HepG2 (cell line): Measurements from ENCODE around the gene UQCRC1. TPM values are rescaled to one million over a fixed set of nuclear protein-coding genes. Genes with fewer than 3 reads are reported as not detected.

ENCODE experiments used
- ATF6 ChIP-seq: sonication (generic); formaldehyde crosslinking; conservative IDR thresholded peaks from 2 replicates; pipeline ENCODE4 v1.4.0; 2020; ENCODE audit warnings: missing genetic modification reagents
- ATRX ChIP-seq: sonication (generic); formaldehyde crosslinking; IDR thresholded peaks from 2 replicates; pipeline ENCODE4 v1.4.0; 2020; ENCODE audit warnings: missing genetic modification reagents, borderline replicate concordance
- CTCF ChIP-seq: sonication (generic); formaldehyde crosslinking; IDR thresholded peaks from 2 replicates; pipeline ENCODE4 v1.5.0; 2020; ENCODE audit warnings: mild to moderate bottlenecking, missing genetic modification reagents, moderate library complexity
- DNMT3B ChIP-seq: conservative IDR thresholded peaks from 2 replicates; pipeline ENCODE4 v1.6.1; 2016; ENCODE audit warnings: missing biosample characterization, control low read depth
- ETS1 ChIP-seq: sonication (generic); formaldehyde crosslinking; IDR thresholded peaks from 2 replicates; pipeline ENCODE4 v1.4.0; 2020; ENCODE audit warnings: missing genetic modification reagents
- GTF2F1 ChIP-seq: fragments of 150-350 bp; IDR thresholded peaks from 2 replicates; pipeline ENCODE4 v1.6.1; 2014; ENCODE audit warnings: low read length
- HOXD1 ChIP-seq: sonication (generic); formaldehyde crosslinking; IDR thresholded peaks from 2 replicates; pipeline ENCODE4 v1.5.0; 2020; ENCODE audit warnings: missing genetic modification reagents
- IRF2 ChIP-seq: IDR thresholded peaks from 2 replicates; pipeline ENCODE4 v1.6.1; 2018; ENCODE audit warnings: missing genetic modification reagents, missing compliant biosample characterization
- KDM3A ChIP-seq: IDR thresholded peaks from 2 replicates; pipeline ENCODE4 v1.6.1; 2018; ENCODE audit warnings: low read depth, missing compliant biosample characterization
- MED8 ChIP-seq: sonication (generic); formaldehyde crosslinking; IDR thresholded peaks from 2 replicates; pipeline ENCODE4 v1.8.1; 2023; ENCODE audit warnings: mild to moderate bottlenecking, missing genetic modification reagents; ENCODE audit not compliant: insufficient replicate concordance
- MYNN ChIP-seq: sonication (generic); formaldehyde crosslinking; IDR thresholded peaks from 2 replicates; pipeline ENCODE4 v1.4.0; 2020; ENCODE audit warnings: mild to moderate bottlenecking, low read depth, missing genetic modification reagents
- POGZ ChIP-seq: sonication (generic); formaldehyde crosslinking; IDR thresholded peaks from 2 replicates; pipeline ENCODE4 v1.4.0; 2020; ENCODE audit warnings: mild to moderate bottlenecking, missing genetic modification reagents
- SAP130 ChIP-seq: IDR thresholded peaks from 2 replicates; pipeline ENCODE4 v1.6.1; 2016; ENCODE audit warnings: low read depth
- SIN3B ChIP-seq: fragments of 150-350 bp; IDR thresholded peaks from 2 replicates; pipeline ENCODE4 v1.6.1; 2014; ENCODE audit warnings: low read length
- TRIM24 ChIP-seq: sonication (generic); formaldehyde crosslinking; IDR thresholded peaks from 2 replicates; pipeline ENCODE4 v1.8.0; 2022; ENCODE audit warnings: mild to moderate bottlenecking, missing genetic modification reagents
- ZBTB38 ChIP-seq: sonication (generic); formaldehyde crosslinking; IDR thresholded peaks from 2 replicates; pipeline ENCODE4 v1.5.1; 2020; ENCODE audit warnings: mild to moderate bottlenecking, missing genetic modification reagents
- ZFP37 ChIP-seq: sonication (generic); formaldehyde crosslinking; IDR thresholded peaks from 2 replicates; pipeline ENCODE4 v1.4.0; 2020; ENCODE audit warnings: missing genetic modification reagents, borderline replicate concordance
- ZNF10 ChIP-seq: sonication (generic); formaldehyde crosslinking; IDR thresholded peaks from 2 replicates; pipeline ENCODE4 v1.4.0; 2020; ENCODE audit warnings: mild to moderate bottlenecking, low read depth, missing genetic modification reagents, borderline replicate concordance
- ZNF296 ChIP-seq: sonication (generic); formaldehyde crosslinking; conservative IDR thresholded peaks from 2 replicates; pipeline ENCODE4 v1.5.0; 2020; ENCODE audit warnings: mild to moderate bottlenecking, missing genetic modification reagents
- ZNF431 ChIP-seq: sonication (generic); formaldehyde crosslinking; IDR thresholded peaks from 2 replicates; pipeline ENCODE4 v1.9.0; 2022; ENCODE audit warnings: missing genetic modification reagents, low read depth, mild to moderate bottlenecking, borderline replicate concordance
- ZNF496 ChIP-seq: sonication (generic); formaldehyde crosslinking; IDR thresholded peaks from 2 replicates; pipeline ENCODE4 v1.8.1; 2023; ENCODE audit warnings: mild to moderate bottlenecking, moderate library complexity, missing genetic modification reagents; ENCODE audit not compliant: insufficient replicate concordance
- ZNF550 ChIP-seq: sonication (generic); formaldehyde crosslinking; IDR thresholded peaks from 2 replicates; pipeline ENCODE4 v1.4.0; 2020; ENCODE audit warnings: mild to moderate bottlenecking, missing genetic modification reagents, borderline replicate concordance
- ZNF570 ChIP-seq: sonication (generic); formaldehyde crosslinking; IDR thresholded peaks from 2 replicates; pipeline ENCODE4 v1.4.0; 2020; ENCODE audit warnings: mild to moderate bottlenecking, missing genetic modification reagents, borderline replicate concordance
- ZNF572 ChIP-seq: sonication (generic); formaldehyde crosslinking; IDR thresholded peaks from 2 replicates; pipeline ENCODE4 v1.5.1; 2020; ENCODE audit warnings: mild to moderate bottlenecking, missing genetic modification reagents
- ZNF772 ChIP-seq: sonication (generic); formaldehyde crosslinking; IDR thresholded peaks from 2 replicates; pipeline ENCODE4 v1.5.0; 2020; ENCODE audit warnings: mild to moderate bottlenecking, missing genetic modification reagents
- ZNF790 ChIP-seq: sonication (generic); formaldehyde crosslinking; IDR thresholded peaks from 2 replicates; pipeline ENCODE4 v1.8.0; 2022; ENCODE audit warnings: missing genetic modification reagents, mild to moderate bottlenecking, borderline replicate concordance
- polyA plus RNA-seq, 8 experiments: library from polyadenylated mRNA; depleted of rRNA in 3 of 8; stranded (reverse) in 7 of 8; unstranded in 1 of 8; fragments of >200 nt; fragmentation: Illumina TruSeq in 4 of 8; extraction: Trizol in 4 of 8; gene quantifications; 2 replicates each; pipeline versions ENCODE4 v1.2.1 to v1.2.3, GENCODE V29; 2011 to 2016; ENCODE audit warnings: low read depth in 4 of 8, missing spikeins in 1 of 8, mixed read lengths in 1 of 8; ENCODE audit not compliant: insufficient read depth in 1 of 8
- total RNA-seq, 5 experiments: library from RNA; depleted of rRNA; stranded (reverse); fragments of >200 nt; fragmentation: Illumina TruSeq; extraction: Trizol; gene quantifications; 2 replicates each; pipeline ENCODE4 v1.2.3, GENCODE V29; 2016; ENCODE audit warnings: low read depth in 1 of 5

The UQCRC1 gene
- total and polyA plus RNA-seq, 2 of the 13 experiments (the other 11 are each of a cell fraction or from before 2014, with no cell fraction given), result 316 to 680 TPM

- TF ChIP-seq ZNF772 (0 out of 2 replicates have a peak, but pooled peaks have one; percentile 17), ZBTB38 (CRISPR knock-in tag) (0 out of 2 replicates have a peak, but pooled peaks have one; percentile 58), ETS1 (CRISPR knock-in tag) (0 out of 2 replicates have a peak, but pooled peaks have one; percentile 60), IRF2 (peak; percentile 42; the same call in 1 of the 2 replicates), ZNF570 (CRISPR knock-in tag) (no peak), DNMT3B (no peak), ATRX (no peak), CTCF (CRISPR knock-in tag) (peak; percentile 85), HOXD1 (0 out of 2 replicates have a peak, but pooled peaks have one; percentile 22), ZNF790 (CRISPR knock-in tag) (peak; percentile 97), ZNF572 (CRISPR knock-in tag) (no peak), TRIM24 (CRISPR knock-in tag) (no peak), ZNF10 (CRISPR knock-in tag) (no peak), ZNF550 (CRISPR knock-in tag) (0 out of 2 replicates have a peak, but pooled peaks have one; percentile 53), ZFP37 (CRISPR knock-in tag) (peak; percentile 15; the same call in 1 of the 2 replicates), KDM3A (no peak), MYNN (no peak), GTF2F1 (no peak), ZNF496 (CRISPR knock-in tag) (no peak), ZNF431 (CRISPR knock-in tag) (no peak; the same call in 1 of the 2 replicates), MED8 (CRISPR knock-in tag) (peak; percentile 47), POGZ (CRISPR knock-in tag) (no peak), SAP130 (CRISPR knock-in tag) (peak; percentile 90), ZNF296 (CRISPR knock-in tag) (no peak), ATF6 (CRISPR knock-in tag) (no peak), SIN3B (peak; percentile 32)
These were observed 26.0 kb upstream of the UQCRC1 start, which contains the start of gene SLC26A6 (continued) for GRCh38 chr3:48635222-48636021.
